Measurements from ENCODE around the gene ARVCF.

The ARVCF gene

DNA sequence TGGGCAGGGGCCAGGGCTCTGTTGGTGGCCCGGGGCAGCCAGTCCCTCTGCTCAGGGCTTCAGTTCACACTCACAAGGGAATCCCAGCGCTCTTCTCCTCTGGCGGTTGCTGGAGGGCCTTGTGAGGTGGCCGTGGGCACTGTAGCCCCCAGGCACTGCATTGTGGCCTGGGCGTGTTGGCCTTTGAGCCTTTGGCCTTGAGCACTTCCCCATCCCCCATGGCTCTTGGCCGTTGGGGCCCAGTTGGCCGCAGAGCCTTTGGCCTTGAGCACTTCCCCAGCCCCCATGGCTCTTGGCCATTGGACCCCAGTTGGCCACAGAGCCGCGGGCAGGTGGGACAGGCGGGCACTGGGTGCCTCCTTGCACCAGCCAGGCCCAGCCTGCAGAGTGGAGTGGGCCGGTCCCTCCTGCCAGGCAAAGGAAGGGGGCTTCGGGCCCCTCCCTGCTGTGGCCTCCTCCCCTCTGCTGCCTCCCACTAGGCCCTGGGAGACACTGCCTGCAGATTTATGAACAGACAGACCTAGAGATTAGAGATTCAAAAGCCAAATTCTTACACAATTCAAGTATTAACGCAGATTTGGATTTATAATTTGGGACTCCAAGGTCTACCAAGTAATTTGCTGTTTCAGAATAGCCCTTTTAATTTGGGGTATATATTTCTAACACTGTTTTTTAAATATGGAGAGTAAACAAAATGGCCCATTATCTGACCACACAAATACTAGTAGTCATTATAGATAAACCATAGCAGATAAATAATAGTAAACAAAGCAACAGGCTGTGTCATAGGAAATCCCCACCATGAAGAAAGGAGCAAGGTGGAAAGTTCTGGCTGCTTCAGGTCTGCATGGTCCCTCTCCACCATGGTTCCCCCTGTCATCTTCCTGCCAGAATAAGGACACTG is 56.8 kb downstream of the ARVCF start:
- Histone ChIP-seq H3K4me2 (ENCODE audit: low read length) (peak overlapping the region; percentile 61), H2AFZ (peak overlapping the region; percentile 51), H3K36me3 (ENCODE audit: control insufficient read depth, insufficient read depth, low read length) (no peaks in the 10 kb centered on the region), H3K79me2 (no peaks in the 10 kb centered on the region), H3K4me1 (peaks cover 4% of the 10 kb centered on the region), H3K27ac (no peak overlapping the region), H3K27me3 (ENCODE audit: control insufficient read depth, insufficient read depth, low read length) (no peaks in the 10 kb centered on the region), H3K4me3 (ENCODE audit: low read depth, low read length) (no peak overlapping the region), H3K9me3 (ENCODE audit: control insufficient read depth, low read length) (no peaks in the 10 kb centered on the region), H3K9ac (no peak overlapping the region)
- TF ChIP-seq, protein P1, sequence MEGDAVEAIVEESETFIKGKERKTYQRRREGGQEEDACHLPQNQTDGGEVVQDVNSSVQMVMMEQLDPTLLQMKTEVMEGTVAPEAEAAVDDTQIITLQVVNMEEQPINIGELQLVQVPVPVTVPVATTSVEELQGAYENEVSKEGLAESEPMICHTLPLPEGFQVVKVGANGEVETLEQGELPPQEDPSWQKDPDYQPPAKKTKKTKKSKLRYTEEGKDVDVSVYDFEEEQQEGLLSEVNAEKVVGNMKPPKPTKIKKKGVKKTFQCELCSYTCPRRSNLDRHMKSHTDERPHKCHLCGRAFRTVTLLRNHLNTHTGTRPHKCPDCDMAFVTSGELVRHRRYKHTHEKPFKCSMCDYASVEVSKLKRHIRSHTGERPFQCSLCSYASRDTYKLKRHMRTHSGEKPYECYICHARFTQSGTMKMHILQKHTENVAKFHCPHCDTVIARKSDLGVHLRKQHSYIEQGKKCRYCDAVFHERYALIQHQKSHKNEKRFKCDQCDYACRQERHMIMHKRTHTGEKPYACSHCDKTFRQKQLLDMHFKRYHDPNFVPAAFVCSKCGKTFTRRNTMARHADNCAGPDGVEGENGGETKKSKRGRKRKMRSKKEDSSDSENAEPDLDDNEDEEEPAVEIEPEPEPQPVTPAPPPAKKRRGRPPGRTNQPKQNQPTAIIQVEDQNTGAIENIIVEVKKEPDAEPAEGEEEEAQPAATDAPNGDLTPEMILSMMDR (IDR thresholded peaks at IDR 0.05): no peak

GRCh38 chr22:19959043-19959586 is 57.5 kb downstream of the ARVCF start:
- Histone ChIP-seq H3K36me3 (ENCODE audit: control insufficient read depth, insufficient read depth, low read length) (no peaks in the 10 kb centered on the region), H2AFZ (peak overlapping the region; percentile 51), H3K27me3 (ENCODE audit: control insufficient read depth, insufficient read depth, low read length) (no peaks in the 10 kb centered on the region), H3K9me3 (ENCODE audit: control insufficient read depth, low read length) (no peaks in the 10 kb centered on the region), H3K27ac (no peak overlapping the region), H3K4me2 (ENCODE audit: low read length) (peak overlapping the region; percentile 61), H3K9ac (no peak overlapping the region), H3K4me3 (ENCODE audit: low read depth, low read length) (peak overlapping the region; percentile 12), H3K79me2 (no peaks in the 10 kb centered on the region), H3K4me1 (peaks cover 4% of the 10 kb centered on the region)
- TF ChIP-seq, protein P1 (IDR thresholded peaks at IDR 0.05): no peak

DNA sequence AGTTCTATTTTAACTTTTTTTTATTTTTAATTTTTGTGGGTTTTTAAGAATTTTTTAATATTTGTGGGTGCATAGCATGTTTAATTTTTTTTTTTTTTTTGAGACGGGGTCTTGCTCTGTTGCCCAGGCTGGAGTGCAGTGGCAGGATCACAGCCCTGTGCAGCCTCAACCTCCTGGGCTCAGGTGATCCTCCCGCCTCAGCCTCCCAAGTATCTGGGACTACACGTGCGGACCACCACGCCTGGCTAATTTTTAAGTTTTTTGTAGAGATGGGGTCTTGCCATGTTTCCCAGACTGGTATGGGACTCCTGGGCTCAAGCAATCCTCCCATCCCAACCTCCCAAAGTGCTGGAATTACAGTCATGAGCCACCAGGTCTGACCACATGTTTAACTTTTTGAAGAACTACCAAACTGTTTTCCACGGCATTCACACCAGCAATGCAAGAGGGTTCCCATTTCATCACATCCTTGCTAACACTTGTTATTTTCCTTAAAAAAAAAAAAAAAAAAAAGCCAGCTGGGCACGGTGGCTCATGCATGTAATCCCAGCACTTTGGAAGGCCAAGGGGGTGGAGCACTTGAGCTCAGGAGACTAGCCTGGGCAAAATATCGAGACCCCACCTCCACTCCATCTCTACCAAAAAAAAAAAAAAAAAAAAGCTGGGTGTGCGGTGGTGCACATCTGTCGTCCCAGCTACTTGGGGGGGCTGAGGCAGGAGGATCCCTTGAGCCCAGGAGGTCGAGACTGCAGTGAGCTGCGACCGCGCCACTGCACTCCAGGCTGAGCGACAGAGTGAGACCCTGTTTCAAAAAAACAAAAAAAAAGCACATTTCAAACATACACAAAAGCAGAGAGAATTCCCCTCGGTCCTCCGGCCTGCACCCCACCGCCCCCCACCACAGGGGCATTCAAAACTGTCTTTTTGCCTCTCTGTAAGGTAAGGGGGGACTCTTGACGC is 58.3 kb downstream of the ARVCF start:
- Histone ChIP-seq H3K27ac (no peak overlapping the region), H3K27me3 (ENCODE audit: control insufficient read depth, insufficient read depth, low read length) (no peaks in the 10 kb centered on the region), H3K9ac (no peak overlapping the region), H3K36me3 (ENCODE audit: control insufficient read depth, insufficient read depth, low read length) (no peaks in the 10 kb centered on the region), H2AFZ (peak overlapping the region; percentile 51), H3K4me3 (ENCODE audit: low read depth, low read length) (peak overlapping the region; percentile 12), H3K79me2 (no peaks in the 10 kb centered on the region), H3K4me1 (peaks cover 4% of the 10 kb centered on the region), H3K4me2 (ENCODE audit: low read length) (peak overlapping the region; percentile 61), H3K9me3 (ENCODE audit: control insufficient read depth, low read length) (no peaks in the 10 kb centered on the region)
- TF ChIP-seq, protein P1 (IDR thresholded peaks at IDR 0.05): no peak

DNA sequence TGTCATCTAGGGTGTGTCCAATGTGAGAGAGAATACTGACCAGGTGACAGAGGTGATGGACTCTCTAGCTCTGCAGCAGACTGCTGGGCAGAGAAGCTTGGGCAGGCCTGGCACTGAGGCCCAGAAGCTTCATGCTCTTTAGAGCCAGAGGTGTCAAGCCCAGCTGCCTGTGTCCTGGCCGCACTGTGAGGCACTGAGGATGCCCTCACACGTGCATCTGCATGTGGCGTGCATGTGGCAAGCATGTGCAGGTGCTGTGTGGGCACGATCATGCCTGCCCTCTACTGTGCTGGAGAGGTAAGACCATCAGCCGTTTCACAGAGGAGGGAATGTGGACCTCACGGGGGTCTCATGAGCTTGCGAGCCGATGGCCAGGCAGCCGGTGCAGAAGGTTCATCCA is 59.2 kb downstream of the ARVCF start:
- no peak overlapping the region for H3K4me2 ChIP-seq (ENCODE audit: low read length)
- no peaks in the 10 kb centered on the region for H3K27me3 ChIP-seq (ENCODE audit: control insufficient read depth, insufficient read depth, low read length)
- no peak overlapping the region for H2AFZ ChIP-seq
- no peak overlapping the region for H3K27ac ChIP-seq
- H3K36me3 ChIP-seq (ENCODE audit: control insufficient read depth, insufficient read depth, low read length): no peaks in the 10 kb centered on the region
- no peaks in the 10 kb centered on the region for H3K9me3 ChIP-seq (ENCODE audit: control insufficient read depth, low read length)
- no peaks in the 10 kb centered on the region for H3K79me2 ChIP-seq
- peaks cover under 1% of the 10 kb centered on the region for H3K4me1 ChIP-seq
- no peak overlapping the region for H3K4me3 ChIP-seq (ENCODE audit: low read depth, low read length)
- TF ChIP-seq, protein P1 (IDR thresholded peaks at IDR 0.05): no peak
- no peak overlapping the region for H3K9ac ChIP-seq
